Kidney epithelial cell (primary cell): ENCODE results near the gene KCNAB1. TPM values are rescaled to one million over a fixed set of nuclear protein-coding genes. Genes with fewer than 3 reads are reported as not detected.
A peak's percentile ranks its signal among the peaks of the same experiment; 100 is the strongest.

Experiments
- DNase-seq: peaks from one replicate; pipeline ENCODE4 v3.0.0-alpha.2; 2010; ENCODE audit warnings: low read depth
- H3K27me3 ChIP-seq: 2 replicates; pipeline ENCODE4 v1.6.0; 2011; ENCODE audit warnings: low read length; ENCODE audit not compliant: control insufficient read depth, insufficient read depth
- H3K36me3 ChIP-seq: 2 replicates; pipeline ENCODE4 v1.5.1; 2011; ENCODE audit warnings: low read length; ENCODE audit not compliant: control insufficient read depth, insufficient read depth
- H3K4me3 ChIP-seq: 2 replicates; pipeline ENCODE4 v1.5.1; 2011; ENCODE audit warnings: low read depth, mild to moderate bottlenecking, control low read depth, low read length
- total RNA-seq: library from RNA; depleted of rRNA; stranded (reverse); fragments of >200 nt; gene quantifications from 2 replicates; pipeline ENCODE4 v1.2.3, GENCODE V29; 2015
- TF ChIP-seq, protein P1 (sequence below): IDR thresholded peaks from 2 replicates; pipeline ENCODE4 v1.5.1; 2011; ENCODE audit warnings: mild to moderate bottlenecking, moderate library complexity, low read length, control low read depth, inconsistent platforms; ENCODE audit not compliant: insufficient read depth, poor library complexity, severe bottlenecking

The KCNAB1 gene
- total RNA-seq, 1 donor from 2014 or later = not detected

DNA sequence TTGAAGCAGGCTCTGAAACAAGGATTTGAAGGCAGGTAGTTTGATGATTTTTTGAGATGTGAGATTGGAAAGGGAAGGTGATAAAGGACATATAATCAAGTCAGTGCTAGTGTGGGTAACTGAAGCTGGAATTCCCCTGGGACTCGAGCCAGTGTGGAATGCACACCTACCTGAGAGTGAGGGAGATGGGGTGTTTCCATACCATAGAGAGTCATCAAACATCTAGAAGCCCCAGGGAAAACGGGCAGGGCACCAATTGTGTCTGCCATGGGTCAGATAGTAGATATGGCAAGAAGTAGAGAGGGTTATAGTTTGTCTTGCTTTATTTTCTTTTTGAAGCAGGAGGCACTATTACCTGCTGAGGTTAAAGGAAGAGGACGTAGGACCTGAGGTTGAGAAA lies 314.5 kb downstream of the KCNAB1 start:
- TF ChIP-seq, protein P1, sequence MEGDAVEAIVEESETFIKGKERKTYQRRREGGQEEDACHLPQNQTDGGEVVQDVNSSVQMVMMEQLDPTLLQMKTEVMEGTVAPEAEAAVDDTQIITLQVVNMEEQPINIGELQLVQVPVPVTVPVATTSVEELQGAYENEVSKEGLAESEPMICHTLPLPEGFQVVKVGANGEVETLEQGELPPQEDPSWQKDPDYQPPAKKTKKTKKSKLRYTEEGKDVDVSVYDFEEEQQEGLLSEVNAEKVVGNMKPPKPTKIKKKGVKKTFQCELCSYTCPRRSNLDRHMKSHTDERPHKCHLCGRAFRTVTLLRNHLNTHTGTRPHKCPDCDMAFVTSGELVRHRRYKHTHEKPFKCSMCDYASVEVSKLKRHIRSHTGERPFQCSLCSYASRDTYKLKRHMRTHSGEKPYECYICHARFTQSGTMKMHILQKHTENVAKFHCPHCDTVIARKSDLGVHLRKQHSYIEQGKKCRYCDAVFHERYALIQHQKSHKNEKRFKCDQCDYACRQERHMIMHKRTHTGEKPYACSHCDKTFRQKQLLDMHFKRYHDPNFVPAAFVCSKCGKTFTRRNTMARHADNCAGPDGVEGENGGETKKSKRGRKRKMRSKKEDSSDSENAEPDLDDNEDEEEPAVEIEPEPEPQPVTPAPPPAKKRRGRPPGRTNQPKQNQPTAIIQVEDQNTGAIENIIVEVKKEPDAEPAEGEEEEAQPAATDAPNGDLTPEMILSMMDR = no peak
- Histone ChIP-seq H3K36me3 (no peaks in the 10 kb centered on the region), H3K4me3 (no peak overlapping the region), H3K27me3 (peaks cover 2% of the 10 kb centered on the region)
- DNase-seq = no peak

DNA sequence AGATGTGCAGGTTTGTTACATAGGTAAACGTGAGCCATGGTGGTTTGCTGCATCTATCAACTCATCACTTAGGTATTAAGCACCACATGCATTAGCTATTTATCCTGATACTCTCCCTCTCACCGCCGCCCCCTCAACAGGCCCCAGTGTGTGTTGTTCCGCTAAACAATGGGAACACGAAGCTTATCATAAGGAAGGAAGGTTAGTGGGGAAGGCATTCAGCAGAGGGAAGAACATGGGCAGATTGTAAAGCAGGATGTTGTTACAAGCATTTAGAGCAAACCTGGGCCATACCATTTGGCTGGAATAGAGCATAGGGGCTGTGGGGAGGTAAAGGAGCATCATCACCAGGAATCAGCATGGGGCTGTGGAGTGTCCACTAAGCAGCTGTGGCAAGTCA lies 322.7 kb downstream of the KCNAB1 start:
- H3K36me3 ChIP-seq = no peaks in the 10 kb centered on the region
- no peak overlapping the region for H3K4me3 ChIP-seq
- no peaks in the 10 kb centered on the region for H3K27me3 ChIP-seq
- TF ChIP-seq, protein P1 = no peak
- DNase-seq = no peak

DNA sequence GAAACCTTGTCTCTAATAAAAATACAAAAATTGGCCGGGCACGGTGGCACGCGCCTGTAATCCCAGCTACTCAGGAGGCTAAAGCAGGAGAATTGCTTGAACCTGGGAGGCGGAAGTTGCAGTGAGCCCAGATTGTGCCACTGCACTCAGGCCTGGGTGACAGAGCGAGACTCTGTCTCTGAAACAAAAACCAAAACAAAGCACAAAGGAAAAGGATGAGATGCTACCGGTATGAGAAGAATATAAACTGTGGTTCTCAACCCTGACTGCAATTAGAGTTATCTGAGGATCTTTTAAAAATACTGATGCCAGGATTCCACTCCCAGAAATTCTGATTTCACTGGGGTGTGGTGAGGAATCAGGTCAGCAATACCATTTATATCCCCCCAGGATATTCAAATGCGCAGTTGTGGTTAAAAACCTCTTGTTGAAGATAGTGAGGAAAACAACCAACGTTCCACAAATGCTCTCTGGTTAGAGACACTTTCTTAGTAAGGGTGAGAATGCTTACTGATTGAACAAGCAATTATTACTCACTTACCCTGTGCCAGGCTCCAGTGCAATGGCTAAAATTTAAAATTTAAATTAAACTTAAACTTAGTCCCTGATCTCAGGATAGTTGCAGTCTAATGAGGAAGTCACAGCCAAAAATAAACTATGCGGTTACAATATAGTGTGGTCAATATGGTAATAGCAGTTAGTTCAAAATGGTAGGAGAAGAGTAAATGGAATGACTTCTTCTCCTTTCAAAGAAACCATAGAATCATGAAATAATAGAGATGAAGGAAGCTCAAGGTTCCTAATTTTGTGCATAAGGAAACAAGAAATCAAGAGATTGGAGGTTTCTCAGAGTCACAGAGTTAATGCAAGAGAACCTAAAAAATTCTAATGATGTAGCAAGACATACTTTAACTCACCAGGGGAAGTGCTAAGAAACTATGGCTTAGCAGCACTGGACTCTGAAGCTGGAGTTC lies 325.0 kb downstream of the KCNAB1 start:
- Histone ChIP-seq H3K36me3 (no peaks in the 10 kb centered on the region), H3K27me3 (no peaks in the 10 kb centered on the region), H3K4me3 (no peak overlapping the region)
- TF ChIP-seq, protein P1 = no peak
- no peak for DNase-seq

DNA sequence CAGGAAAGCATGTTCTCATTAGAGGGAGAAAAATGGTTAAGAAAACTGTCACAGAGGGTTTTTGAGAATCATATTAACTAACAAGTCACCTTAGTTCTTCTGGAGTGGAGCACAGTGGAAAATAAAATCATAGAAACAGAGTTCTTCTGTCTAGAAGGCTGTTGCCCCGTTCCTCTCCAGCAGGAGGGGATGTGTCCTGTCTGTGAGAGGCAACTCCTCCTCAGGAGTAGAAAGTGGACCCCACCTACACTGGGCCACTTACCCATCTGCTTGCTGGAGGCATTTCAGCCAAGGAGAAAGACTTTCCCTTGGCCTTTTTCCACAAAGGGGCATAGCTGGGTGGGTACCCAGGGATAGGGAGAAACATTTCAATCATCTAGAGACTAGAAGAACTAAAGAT lies 327.9 kb downstream of the KCNAB1 start:
- Histone ChIP-seq H3K4me3 (no peak overlapping the region), H3K36me3 (no peaks in the 10 kb centered on the region), H3K27me3 (no peaks in the 10 kb centered on the region)
- DNase-seq = no peak
- TF ChIP-seq, protein P1 = peak; percentile 48

DNA sequence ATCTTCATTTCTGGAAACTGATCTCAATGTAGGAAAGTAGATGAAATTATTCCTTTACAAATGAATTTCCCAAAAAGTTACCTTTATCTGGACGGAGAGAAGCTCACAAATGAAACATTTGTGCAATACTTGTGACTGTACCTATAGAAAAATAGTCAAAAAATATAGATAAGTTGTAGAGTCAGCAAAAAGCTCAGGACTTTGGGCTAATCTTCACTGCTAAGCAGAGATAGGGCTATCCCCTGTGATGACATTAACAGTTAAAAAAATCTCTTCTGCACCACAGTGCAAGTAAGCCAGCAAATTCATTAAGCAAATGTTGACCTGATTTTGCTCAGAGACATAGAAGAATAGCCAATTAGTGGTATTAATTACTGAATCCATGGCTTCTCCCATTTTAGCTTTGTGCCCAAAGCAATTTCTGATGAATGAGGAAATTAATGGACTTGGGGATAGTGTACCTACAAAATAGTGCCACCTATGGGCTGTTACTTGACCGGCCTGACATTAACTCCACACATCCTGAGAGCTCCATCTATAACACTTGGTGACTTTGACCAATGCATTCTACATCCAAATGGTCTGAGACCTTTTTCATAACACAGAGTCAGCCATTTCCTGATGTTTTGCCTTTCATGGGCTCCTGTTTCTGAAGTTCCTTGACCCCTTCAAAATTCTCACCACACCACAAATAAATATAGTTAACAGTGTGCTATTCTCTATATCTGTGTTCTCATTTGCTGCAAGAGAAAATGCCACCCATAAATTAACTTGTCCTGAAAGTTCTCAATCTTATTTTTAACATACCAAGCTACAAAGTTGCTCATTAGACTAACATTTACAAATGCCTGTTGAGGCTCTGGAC lies 329.6 kb downstream of the KCNAB1 start:
- Histone ChIP-seq H3K4me3 (no peak overlapping the region), H3K27me3 (no peaks in the 10 kb centered on the region), H3K36me3 (no peaks in the 10 kb centered on the region)
- peak; percentile 21 for DNase-seq
- TF ChIP-seq, protein P1 = peak; percentile 67
